Measurements from ENCODE around the gene ANTKMT.

The ANTKMT gene

DNA sequence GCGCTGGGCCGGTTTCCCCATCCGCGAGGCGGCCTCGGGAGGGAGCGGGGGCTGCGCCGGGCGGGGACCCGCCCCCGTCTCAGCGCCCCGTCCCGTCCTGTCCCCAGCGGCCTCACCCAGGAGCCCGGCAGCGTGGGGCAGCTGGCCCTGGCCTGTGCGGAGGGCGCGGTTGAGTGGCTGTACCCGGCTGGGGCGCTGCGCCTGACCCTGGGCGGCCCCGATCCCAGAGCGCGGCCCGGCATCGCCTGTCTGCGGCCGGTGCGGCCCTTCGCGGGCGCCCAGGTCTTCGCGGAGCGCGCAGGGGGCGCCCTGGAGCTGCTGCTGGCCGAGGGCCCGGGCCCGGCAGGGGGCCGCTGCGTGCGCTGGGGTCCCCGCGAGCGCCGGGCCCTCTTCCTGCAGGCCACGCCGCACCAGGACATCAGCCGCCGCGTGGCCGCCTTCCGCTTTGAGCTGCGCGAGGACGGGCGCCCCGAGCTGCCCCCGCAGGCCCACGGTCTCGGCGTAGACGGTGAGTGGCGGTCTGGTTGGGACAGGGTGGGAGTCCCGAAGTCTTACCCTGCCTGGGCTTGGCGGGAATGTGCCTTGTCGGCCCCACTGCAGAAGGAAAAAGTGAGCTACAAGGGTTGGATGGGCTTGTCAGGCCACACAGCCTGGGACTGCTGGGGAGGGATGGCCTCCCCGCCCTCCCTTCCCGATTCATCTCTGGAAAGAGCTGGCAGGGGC is 5.3 kb upstream of the ANTKMT start:
- DNase-seq, result peak; percentile 38

DNA sequence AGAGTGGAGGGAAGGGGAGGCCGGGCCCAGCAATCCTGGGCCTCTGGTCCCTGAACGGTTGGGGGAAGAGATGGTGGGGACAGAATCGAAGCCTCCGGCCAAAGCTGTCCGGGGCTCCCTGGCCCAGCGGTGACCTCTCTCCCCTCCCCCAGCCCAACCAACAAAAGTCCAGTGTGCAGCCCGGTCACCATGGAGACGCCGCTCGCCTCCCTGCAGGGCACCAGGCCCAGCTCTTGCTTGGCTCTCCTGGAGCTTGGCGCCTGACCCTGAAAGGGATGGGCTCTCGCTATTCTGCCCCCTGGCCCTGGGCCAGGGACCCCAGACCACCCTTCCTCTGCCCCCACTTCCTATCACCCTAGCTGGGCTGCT is 4.8 kb upstream of the ANTKMT start:
- DNase-seq, result peak; percentile 51

DNA sequence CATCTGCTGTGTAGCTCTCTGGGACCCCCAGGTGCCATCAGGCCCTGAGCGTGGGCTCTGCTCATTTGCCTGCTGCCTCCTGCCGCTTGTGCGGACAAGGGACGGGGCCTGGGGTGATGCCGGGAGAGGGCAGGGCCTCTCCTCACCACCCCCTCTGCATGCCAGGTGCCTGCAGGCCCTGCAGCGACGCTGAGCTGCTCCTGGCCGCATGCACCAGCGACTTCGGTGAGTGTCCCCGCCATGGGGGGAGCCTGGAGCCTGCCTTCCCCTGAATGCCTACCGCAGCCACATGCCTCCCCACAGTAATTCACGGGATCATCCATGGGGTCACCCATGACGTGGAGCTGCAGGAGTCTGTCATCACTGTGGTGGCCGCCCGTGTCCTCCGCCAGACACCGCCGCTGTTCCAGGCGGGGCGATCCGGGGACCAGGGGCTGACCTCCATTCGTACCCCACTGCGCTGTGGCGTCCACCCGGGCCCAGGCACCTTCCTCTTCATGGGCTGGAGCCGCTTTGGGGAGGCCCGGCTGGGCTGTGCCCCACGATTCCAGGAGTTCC is 4.1 kb upstream of the ANTKMT start:
- DNase-seq, result no peak

DNA sequence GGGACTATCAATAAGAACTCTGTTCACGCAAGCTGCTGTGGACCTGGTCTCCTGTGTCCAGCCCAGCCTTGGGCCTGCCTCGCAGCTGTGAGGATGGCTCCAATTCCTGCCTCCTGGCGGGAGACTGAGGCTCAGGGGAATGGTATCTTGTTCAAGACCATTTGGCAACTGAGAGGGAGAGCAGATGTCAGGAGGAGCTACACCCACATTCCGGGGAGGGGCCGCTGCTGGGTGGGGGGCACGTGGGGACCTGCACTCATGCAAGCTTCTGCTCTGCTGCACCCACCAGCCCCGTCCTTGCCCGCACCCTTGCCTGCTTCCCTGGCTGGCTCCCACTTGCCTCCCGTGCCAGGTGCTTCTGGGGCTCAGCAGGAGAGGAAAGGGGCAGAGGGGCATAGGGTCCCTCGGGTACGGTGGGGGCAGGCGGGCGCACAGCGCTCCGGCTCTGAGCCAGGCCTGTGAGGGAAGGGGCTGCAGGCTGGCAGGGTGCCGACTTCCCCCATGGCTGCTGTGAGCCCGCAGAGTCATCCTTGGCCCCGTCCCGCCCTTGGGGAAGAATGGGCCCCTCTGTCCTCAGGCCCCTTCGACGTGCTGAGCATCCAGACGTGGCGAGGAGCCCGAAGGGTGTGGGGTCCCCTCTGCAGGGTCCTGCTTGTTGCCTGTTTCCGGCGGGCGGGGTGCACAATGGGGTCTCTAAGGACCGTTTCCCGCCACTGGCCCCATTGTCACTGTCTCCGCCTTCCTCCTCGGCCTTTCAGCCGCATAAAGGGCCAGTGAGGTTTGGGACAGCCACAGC is 3.3 kb upstream of the ANTKMT start:
- DNase-seq, result no peak

DNA sequence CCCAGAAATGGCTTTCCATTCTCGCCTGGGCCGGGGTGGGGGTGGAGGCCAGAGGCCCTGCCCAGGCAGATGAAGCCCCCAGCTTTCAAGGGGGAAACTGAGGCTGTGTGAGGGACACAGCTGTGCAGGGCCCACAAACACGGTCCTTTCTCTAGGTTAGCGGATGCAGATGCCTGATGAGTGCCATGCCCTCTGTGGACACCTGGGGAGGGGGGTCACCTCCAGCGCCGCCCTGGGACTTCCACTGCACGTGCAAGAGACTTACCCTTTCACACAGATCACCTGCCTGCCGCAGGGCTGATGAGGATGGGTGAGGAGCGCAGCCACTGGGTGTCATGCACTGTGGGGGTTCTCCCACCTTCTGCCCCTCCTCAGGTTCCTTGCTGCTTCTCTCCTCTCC is 2.6 kb upstream of the ANTKMT start:
- no peak for DNase-seq

DNA sequence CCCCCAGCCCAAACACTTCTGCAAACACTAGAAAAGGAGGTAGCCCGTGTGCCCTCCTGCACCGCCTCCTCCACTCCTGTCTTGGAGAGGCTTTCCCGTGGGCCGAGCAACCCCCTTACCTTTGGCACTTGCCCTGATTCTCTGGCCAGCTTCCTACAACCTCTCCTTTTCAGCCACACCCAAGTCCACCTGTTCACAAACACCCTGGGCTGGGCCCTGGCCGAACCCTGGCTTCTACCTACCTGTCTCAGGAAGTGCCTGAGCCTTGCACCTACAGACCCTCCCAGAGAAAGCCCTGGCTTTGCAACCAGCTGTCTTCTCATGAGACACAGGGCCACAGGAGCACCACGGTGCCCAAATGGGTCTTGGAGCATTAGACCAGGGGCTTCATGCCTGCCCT is 2.0 kb upstream of the ANTKMT start:
- no peak for DNase-seq

DNA sequence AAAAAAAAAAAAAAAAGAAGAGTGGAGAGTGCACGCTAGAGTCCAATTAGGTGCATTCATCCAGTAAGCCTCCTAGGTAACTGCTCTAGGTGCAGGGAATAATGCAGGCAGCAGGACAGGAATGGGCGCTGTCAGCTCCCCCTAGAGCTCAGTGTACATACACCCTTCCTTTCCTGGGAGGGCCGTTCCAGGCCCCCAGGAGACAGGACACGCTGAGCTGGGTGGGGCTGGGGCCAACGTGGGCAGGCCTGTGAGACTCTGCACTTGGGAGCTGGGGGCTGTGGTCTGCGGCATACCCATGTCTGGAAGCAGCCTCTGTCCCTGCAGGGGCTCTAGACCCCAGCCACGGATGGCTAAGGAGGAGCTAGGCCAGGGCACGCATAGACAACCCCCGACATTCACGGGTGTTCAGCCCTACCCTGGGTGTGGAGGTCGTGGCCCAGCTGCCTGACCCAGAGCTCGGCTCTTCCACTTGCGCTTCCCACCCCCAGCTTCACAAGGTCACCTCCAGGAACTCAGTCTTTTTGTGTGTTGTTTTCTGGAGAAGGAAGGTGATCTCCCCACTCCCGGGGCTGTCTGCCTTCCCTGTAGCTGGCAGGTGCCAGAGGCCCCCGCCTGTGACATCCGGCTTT is 1.0 kb upstream of the ANTKMT start:
- DNase-seq, result peak; percentile 32

DNA sequence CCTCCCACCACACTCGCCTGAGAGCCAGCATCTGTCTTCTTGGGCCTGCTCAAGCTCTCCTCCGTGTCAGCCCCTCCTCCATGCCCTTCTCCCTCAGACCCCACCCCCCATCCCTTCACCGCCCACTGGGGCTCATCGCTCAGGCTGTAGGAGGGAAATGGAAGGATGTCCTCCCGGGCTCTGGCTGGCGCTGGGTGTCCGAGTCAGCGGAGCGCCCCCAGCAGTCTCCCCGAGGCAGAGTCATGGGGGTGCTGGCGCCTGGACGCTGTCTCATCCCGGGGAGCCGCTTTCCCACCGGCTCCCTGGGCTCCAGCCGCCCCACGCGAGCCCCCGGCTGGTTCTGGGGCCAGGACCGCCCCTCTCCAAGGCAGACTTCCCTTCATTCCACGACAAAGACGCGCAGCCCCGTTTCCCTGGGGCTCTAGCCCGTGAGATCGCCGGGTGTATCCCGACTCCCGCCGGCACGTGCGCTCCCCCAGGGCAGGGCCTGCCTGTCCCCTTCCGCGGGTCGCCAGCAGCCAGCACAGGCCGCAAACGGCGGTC is 428 bp upstream of the ANTKMT start:
- peak; percentile 88 for DNase-seq

DNA sequence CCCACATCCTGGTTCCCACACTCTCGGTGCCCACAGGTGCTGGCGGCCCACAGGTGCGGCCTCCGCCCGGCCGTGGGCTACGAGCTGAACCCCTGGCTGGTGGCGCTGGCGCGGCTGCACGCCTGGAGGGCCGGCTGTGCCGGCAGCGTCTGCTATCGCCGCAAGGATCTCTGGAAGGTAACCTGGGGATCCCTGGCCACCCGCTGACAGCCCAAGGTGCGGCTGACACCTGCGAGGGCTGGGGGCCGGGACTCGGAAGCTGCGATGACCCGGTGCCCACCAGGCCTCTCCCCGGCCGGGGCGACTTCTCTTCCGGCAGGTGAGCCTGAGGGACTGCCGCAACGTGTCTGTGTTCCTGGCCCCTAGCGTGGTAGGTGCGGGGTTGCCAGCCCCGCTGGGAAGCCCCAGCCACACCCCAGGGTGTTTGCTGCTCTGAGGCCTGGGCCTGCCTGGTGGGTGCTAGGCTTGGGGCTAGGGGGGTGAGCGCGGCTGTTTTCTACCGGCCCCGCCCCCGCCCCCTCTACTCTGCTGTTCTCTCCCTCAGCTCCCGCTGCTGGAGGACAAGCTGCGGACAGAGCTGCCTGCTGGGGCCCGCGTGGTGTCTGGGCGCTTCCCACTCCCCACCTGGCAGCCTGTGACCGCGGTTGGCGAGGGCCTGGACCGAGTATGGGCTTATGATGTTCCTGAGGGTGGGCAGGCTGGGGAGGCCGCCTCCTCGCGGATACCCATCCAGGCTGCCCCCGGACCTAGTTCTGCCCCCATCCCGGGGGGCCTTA is 1.0 kb downstream of the ANTKMT start:
- no peak for DNase-seq

DNA sequence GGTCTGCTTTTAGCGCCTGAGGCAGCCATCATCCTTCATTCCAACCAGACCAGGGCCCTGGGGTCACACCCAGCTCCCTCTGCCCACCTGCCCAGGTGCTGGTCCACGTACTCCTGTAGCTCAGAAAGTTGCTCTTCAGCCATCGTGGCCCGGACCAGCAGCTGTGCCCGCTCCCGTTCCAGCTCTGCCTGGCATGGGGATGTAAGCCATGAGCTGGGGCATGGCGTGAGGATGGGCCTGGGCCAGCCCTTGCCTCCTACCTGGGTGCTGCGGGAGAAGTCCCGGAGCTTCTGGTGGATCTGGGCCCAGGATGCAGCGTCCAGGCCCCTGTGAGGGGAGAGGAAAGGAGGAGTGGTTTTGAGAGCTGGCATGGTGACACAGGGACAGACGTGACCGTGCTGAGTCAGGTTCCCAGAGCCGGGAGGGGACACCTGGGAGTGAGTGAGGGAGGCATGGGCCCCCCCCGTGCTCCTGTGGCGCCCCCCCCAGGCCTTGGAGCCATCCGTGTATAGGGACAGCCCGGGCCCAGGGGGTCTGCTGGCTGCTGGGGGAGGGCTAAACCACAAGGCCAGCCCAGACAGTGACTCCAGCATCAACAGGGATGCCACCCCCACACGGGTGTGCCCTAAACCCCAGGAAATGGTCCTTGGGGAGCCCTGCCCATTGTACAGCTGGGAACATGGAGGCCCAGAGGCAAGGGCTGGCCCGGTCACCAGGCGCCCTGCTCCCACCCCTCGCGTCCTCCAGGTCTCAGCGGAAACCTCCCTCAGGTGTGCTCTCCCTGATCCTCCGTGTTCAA is 2.1 kb downstream of the ANTKMT start:
- no peak for DNase-seq

DNA sequence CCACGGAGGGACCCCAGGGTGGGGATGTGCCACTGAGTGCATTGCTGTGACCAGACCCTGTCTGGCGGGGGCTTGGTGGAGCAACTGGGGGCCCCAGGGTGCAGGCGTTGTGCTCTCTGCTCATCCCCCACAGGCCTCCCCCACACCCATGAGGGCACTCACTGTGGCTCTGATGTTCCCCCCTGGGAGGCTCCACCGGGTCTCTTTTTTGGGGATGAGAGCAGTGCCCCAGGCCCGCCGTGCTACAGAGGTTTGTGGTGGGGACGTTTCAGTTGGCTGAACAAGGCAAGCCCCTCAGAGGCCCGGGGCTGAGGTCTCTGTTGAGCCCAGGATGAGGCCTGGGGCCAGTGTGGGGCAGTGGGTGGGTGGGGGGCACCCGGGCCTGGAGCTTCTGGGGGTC is 2.7 kb downstream of the ANTKMT start:
- no peak for DNase-seq

DNA sequence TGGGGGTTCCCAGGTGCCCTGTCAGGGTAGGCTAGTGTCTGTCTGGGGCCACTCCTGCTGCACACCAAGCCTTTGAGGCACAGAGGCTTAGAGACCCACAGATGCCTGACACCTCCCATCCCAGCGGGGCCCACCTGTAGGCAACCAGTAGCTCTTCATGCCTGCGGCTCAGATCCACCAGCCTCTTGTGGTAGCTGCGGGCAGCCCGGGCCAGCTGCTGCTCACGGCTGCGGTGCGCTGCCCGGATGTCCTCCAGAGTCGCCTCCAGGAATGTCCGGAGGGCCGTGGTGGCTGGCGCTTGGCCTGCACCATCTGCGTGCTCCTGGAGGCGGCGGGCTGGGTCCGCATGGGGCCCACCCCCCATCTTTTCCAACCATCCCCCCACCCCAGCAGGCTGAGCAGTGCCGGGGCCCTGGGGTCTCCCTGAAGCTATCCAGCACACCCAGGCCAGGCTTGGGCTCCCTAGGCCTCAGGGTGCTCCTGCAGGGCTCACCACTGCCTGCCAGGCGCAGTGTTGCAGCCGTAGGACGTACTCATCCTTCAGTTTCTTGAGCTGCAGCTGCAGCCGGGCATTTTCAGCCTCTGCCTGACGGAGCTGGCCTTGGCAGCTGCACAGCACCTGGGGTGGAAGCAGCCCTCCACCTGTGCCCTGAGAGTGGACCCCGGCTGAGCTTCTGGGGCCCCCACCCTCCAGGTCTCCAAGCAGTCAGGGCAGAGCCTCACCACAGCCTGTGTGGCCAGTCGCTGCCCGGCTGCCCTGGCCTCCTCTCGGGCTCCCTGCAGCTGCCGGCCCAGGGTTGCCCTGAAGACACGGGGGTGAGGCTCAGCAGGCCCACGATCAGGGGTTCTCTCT is 3.5 kb downstream of the ANTKMT start:
- no peak for DNase-seq

DNA sequence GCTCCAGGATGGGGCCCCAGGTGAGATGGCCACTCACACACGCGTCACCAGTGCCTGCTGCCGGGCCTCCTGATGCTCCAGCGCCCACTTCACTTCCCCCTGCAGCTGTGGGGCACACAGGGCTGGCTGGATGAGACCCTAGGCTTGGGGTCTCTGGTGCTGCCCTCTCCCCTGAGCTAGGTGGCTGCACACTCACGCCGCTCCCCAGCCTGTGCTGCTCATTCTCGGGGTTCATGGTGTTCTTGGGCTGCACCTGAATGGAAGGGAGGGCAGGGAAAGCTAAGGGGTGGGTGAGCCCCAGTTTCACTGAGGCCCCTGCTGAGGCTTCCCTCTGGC is 4.1 kb downstream of the ANTKMT start:
- DNase-seq, result no peak

DNA sequence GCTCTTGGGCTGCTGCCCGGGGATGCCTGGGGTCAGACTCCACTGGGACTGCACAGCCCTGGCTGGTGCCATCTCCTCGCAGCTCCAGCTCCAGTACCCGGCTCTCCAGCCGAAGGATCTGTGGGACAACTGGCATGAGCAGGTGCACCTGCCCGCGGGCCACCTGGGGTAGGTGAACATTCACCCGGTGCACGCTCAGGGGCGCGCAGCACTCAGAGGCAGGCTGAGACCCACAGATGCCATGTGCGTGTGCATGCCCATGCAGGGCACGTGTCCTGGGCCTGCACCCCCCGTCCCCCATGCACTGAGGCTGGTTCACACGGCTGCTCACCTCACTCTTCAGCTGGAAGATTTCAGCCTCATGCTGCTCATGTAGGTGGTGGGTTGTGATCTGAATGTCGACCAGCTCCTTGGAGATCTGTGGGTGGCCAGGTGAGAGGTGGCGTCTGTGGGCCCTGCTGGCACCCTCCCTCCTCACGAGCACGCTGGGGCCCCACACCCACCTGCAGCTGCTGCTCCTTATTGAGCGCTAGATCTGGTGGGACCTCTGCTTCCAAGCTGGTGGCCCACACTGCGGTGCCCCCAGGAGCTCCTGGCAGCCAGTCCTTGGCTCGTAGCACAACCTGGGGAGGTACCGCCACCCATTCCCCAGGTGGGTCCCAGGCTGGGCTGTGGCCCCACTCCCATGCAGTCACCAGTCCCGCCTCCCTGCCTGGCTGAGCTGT is 4.7 kb downstream of the ANTKMT start:
- DNase-seq, result no peak

DNA sequence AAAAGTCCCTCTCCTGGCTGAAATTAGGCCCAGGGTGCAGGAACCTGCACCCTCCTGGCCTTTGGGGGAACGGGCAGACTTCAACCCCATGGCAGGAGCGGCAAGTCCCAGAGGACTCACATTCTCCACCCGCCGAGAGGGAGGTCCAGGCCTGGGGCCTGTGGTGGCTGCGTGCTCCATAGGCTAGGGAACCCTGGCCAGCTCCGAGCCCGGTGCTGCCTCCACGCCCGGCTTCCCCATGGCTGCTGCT is 5.2 kb downstream of the ANTKMT start:
- DNase-seq, result no peak

DNA sequence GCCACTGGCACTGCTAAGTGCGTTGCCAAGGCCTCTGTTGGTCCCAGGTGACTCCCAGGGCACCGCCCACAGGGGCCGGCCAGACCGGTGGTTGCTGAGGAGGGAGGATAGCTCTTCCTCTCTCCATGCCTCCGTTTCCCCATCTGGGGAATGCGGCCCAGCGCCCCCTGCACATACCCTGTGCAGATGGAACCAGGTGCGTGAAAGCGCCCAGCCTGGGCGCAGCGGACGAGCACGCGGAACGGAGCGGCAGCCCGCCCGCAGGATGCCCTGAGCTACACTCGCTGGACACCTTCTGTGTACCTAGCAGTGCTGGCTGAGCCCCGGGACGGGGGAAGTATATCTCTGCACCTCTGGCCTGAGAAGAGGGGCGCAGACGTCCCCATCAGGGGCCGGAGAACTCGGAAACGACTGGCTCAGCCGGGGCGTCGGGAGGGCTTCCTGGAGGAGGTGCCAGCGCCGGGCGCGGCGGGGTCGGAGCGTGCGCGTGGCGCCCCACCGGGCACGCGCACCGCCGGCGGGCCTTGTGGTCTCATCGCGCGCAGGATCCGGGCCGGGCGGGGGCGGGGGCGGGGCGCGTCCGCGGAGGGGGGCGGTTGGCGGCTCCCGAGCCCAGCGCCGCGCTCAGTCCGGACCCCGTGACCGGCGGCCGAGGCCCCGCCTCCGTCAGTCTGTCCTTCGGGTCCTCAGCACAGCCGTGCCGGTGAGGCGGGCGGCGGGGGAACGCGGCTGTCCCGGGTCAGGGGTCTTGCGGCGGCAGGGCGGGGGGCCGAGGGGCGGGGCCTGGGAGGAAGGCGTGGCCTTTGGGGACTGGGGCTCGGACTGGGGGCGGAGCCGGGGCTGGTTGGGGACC is 5.7 kb downstream of the ANTKMT start, which contains the start of the genes CCDC78 and HAGHL:
TSS of gene CCDC78 (minus strand) at position 6 of the 853 bp plus-strand sequence. CDS start 76 bp downstream, outside the sequence.
TSS of gene HAGHL (plus strand) at position 669 of the 853 bp plus-strand sequence. CDS start 404 bp downstream, outside the sequence.
- DNase-seq, result peak; percentile 55

DNA sequence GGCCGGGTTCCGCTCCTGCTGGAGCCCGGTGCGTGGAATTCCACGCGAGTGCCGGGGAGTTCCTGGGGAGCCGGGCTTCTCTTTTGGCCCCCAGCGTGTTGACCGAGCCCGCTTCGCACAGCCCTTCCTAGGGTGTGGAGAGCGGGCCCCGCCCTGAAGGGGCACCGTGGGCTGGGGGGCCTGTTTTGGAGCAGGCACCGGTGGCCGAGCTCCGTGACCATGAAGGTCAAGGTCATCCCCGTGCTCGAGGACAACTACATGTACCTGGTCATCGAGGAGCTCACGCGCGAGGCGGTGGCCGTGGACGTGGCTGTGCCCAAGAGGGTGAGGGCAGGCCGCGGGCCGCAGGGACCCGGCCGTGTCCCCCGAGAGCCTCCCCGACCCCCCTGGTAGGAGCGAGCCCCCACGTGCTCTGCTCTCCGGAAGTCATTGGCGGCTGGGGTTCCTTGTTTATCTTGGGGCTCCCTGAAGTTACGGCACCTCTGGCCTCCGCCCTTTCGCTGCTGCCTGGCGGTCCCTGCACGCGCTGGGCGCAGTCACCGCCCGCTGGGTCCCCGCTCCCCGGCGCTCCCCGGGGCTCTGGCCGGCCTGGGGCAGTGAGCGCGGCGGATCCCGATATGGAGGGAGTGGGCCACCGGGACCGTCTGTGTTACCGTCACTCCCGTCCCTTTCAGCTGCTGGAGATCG is 6.5 kb downstream of the ANTKMT start:
- peak; percentile 24 for DNase-seq

DNA sequence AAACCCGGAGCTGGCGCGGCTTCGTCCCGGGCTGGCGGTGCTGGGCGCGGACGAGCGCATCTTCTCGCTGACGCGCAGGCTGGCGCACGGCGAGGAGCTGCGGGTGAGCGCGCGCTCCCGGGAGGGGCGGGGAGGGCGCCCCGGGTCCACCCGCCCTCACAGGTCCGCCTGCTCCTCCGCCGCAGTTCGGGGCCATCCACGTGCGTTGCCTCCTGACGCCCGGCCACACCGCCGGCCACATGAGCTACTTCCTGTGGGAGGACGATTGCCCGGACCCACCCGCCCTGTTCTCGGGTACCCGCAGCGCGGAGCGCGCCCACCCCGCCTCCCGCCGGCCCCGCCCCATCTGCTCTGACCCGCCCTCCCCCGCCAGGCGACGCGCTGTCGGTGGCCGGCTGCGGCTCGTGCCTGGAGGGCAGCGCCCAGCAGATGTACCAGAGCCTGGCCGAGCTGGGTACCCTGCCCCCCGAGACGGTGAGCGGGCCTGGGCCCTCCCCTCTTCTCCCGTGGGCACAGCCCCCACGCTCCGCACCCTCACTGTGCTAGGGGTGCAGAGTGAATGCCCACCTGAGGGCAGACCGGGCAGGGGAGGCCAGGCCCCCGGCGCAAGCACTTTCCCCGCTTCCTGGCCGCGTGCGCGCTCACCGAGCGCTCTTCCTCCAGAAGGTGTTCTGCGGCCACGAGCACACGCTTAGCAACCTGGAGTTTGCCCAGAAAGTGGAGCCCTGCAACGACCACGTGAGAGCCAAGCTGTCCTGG is 7.4 kb downstream of the ANTKMT start:
- DNase-seq, result peak; percentile 83
